Measurements from ENCODE around the gene PRKCE.
"Not testable (repeated sequence)": the region's sequence is repeated elsewhere in the genome, so short reads cannot be mapped to it uniquely, and the experiment has no call there.

Gene PRKCE

GRCh38 chr2:45698554-45698953 lies 47.1 kb downstream of the PRKCE start:
- no peak for DNase-seq (ENCODE audit: low spot score)

GRCh38 chr2:45699032-45699658 lies 47.7 kb downstream of the PRKCE start:
- DNase-seq (ENCODE audit: low spot score) = no peak

GRCh38 chr2:45700407-45701013 lies 49.0 kb downstream of the PRKCE start:
- DNase-seq (ENCODE audit: low spot score) = no peak

GRCh38 chr2:45705233-45705632 lies 53.8 kb downstream of the PRKCE start:
- no peak for DNase-seq (ENCODE audit: low spot score)

GRCh38 chr2:45706033-45706432 lies 54.6 kb downstream of the PRKCE start:
- no peak for DNase-seq (ENCODE audit: low spot score)

- DNase-seq (ENCODE audit: low spot score) = no peak
Measured at GRCh38 chr2:45707006-45707405, 55.5 kb downstream of the PRKCE start.

GRCh38 chr2:45707661-45708060 lies 56.2 kb downstream of the PRKCE start:
- DNase-seq (ENCODE audit: low spot score) = no peak

- DNase-seq (ENCODE audit: low spot score) = no peak
Measured at GRCh38 chr2:45708501-45708900, 57.0 kb downstream of the PRKCE start.

GRCh38 chr2:45709137-45709536 lies 57.7 kb downstream of the PRKCE start:
- DNase-seq (ENCODE audit: low spot score) = no peak

GRCh38 chr2:45710468-45710867 lies 59.0 kb downstream of the PRKCE start:
- DNase-seq (ENCODE audit: low spot score) = no peak

- DNase-seq (ENCODE audit: low spot score) = no peak
Measured at GRCh38 chr2:45711224-45711623, 59.7 kb downstream of the PRKCE start.

GRCh38 chr2:45712570-45712969 lies 61.1 kb downstream of the PRKCE start:
- DNase-seq (ENCODE audit: low spot score) = no peak

GRCh38 chr2:45713136-45713535 lies 61.7 kb downstream of the PRKCE start:
- no peak for DNase-seq (ENCODE audit: low spot score)

- DNase-seq (ENCODE audit: low spot score) = no peak
Measured at GRCh38 chr2:45713591-45713990, 62.1 kb downstream of the PRKCE start.

GRCh38 chr2:45714679-45715078 lies 63.2 kb downstream of the PRKCE start:
- no peak for DNase-seq (ENCODE audit: low spot score)

GRCh38 chr2:45715601-45716379 lies 64.3 kb downstream of the PRKCE start:
- DNase-seq (ENCODE audit: low spot score) = no peak

- DNase-seq (ENCODE audit: low spot score) = not testable (repeated sequence)
Measured at GRCh38 chr2:45716432-45716831, 65.0 kb downstream of the PRKCE start.

- no peak for DNase-seq (ENCODE audit: low spot score)
Measured at GRCh38 chr2:45716915-45717314, 65.4 kb downstream of the PRKCE start.

- no peak for DNase-seq (ENCODE audit: low spot score)
Measured at GRCh38 chr2:45720210-45720609, 68.7 kb downstream of the PRKCE start.

- DNase-seq (ENCODE audit: low spot score) = no peak
Measured at GRCh38 chr2:45721150-45721549, 69.7 kb downstream of the PRKCE start.

- DNase-seq (ENCODE audit: low spot score) = no peak
Measured at GRCh38 chr2:45722477-45722876, 71.0 kb downstream of the PRKCE start.

GRCh38 chr2:45723857-45724256 lies 72.4 kb downstream of the PRKCE start:
- DNase-seq (ENCODE audit: low spot score) = no peak

- DNase-seq (ENCODE audit: low spot score) = no peak
Measured at GRCh38 chr2:45724335-45724734, 72.9 kb downstream of the PRKCE start.
